Keratinocyte (primary cell): ENCODE measurements around the gene MIGA2. TPM values are rescaled to one million over a fixed set of nuclear protein-coding genes. Genes with fewer than 3 reads are reported as not detected.

ENCODE experiments used
- DNase-seq: peaks from one replicate; pipeline ENCODE4 v3.0.0-alpha.2; 2011; ENCODE audit warnings: low read depth, missing footprints, low spot score
- FAIRE-seq: peaks from 2 replicates; lab custom pipeline; 2011; peaks lifted over from hg19 to GRCh38; lab: Jason Lieb, UNC
- H2AFZ ChIP-seq: 2 replicates; pipeline ENCODE4 v1.6.0; 2012; ENCODE audit warnings: low read length, control low read depth, inconsistent platforms; ENCODE audit not compliant: control insufficient read depth
- H3K27ac ChIP-seq: 2 replicates; pipeline ENCODE4 v1.5.1; 2011; ENCODE audit warnings: low read length; ENCODE audit not compliant: control insufficient read depth, insufficient read depth
- H3K27me3 ChIP-seq: 3 replicates; pipeline ENCODE4 v1.6.0; 2011; ENCODE audit warnings: low read length; ENCODE audit not compliant: control insufficient read depth, insufficient read depth; ENCODE audit errors: extremely low read depth
- H3K36me3 ChIP-seq, 2 experiments: 2 replicates in 1 of 2; 3 replicates in 1 of 2; pipeline ENCODE4 v1.5.1; 2011; ENCODE audit warnings: low read length in 2 of 2, mild to moderate bottlenecking in 1 of 2; ENCODE audit not compliant: control insufficient read depth in 2 of 2, insufficient read depth in 2 of 2; ENCODE audit errors: extremely low read depth in 1 of 2
- H3K4me1 ChIP-seq: 3 replicates; pipeline ENCODE4 v1.5.1; 2011; ENCODE audit warnings: low read length; ENCODE audit not compliant: control insufficient read depth, insufficient read depth; ENCODE audit errors: extremely low read depth
- H3K4me2 ChIP-seq: 3 replicates; pipeline ENCODE4 v1.6.0; 2011; ENCODE audit warnings: low read depth, low read length; ENCODE audit not compliant: control insufficient read depth, insufficient read depth; ENCODE audit errors: extremely low read depth
- H3K4me3 ChIP-seq, 3 experiments: fragments of 200-600 bp in 1 of 3; sonication (generic) in 1 of 3; 2 replicates in 2 of 3; 3 replicates in 1 of 3; pipeline ENCODE4 v1.5.1; 2011 to 2016; ENCODE audit warnings: low read length in 3 of 3, mild to moderate bottlenecking in 3 of 3, control low read depth in 2 of 3, inconsistent platforms in 1 of 3, low read depth in 1 of 3, mixed read lengths in 1 of 3, mixed run types in 1 of 3, moderate library complexity in 1 of 3; ENCODE audit not compliant: control insufficient read depth in 2 of 3, insufficient read depth in 2 of 3; ENCODE audit errors: extremely low read depth in 1 of 3
- H3K79me2 ChIP-seq: 2 replicates; pipeline ENCODE4 v1.6.0; 2012; ENCODE audit warnings: low read length; ENCODE audit not compliant: control insufficient read depth, insufficient read depth
- H3K9ac ChIP-seq: 3 replicates; pipeline ENCODE4 v1.6.0; 2011; ENCODE audit warnings: low read length; ENCODE audit not compliant: control insufficient read depth, insufficient read depth; ENCODE audit errors: extremely low read depth
- H3K9me1 ChIP-seq: 3 replicates; pipeline ENCODE4 v1.6.0; 2011; ENCODE audit warnings: low read length; ENCODE audit not compliant: control insufficient read depth, insufficient read depth; ENCODE audit errors: extremely low read depth
- H3K9me3 ChIP-seq: 2 replicates; pipeline ENCODE4 v1.5.1; 2012; ENCODE audit warnings: low read depth, low read length; ENCODE audit not compliant: control insufficient read depth
- H4K20me1 ChIP-seq: 3 replicates; pipeline ENCODE4 v1.6.0; 2011; ENCODE audit warnings: low read length; ENCODE audit not compliant: control insufficient read depth, insufficient read depth; ENCODE audit errors: extremely low read depth
- EZH2 ChIP-seq: IDR thresholded peaks from one replicate; pipeline ENCODE4 v1.6.1; 2012; ENCODE audit warnings: inconsistent platforms, mild to moderate bottlenecking, low read length, moderate library complexity
- dilution Hi-C: fragments of 300-500 bp; cut with MboI; formaldehyde crosslinking; loops from one replicate; pipeline ENCODE4 v1.7.0; 2020; ENCODE audit warnings: low sequenced_read_pairs; ENCODE audit not compliant: extremely low pct_ligation_motif_present
- polyA plus RNA-seq, 5 experiments: library from polyadenylated mRNA; depleted of rRNA in 3 of 5; stranded (reverse) in 3 of 5; stranded (forward) in 1 of 5; unstranded in 1 of 5; fragments of >200 nt; gene quantifications; 1 replicate in 1 of 5; 2 replicates in 3 of 5; 3 replicates in 1 of 5; pipeline versions ENCODE4 v1.2.1 to v1.2.3, GENCODE V29; 2011 to 2012; ENCODE audit warnings: missing spikeins in 2 of 5, low read depth in 1 of 5, low replicate concordance in 1 of 5
- TF ChIP-seq, protein P1 (sequence below), 3 experiments: IDR thresholded peaks in 1 of 3; conservative IDR thresholded peaks in 1 of 3; optimal IDR thresholded peaks in 1 of 3; 2 replicates in 2 of 3; 3 replicates in 1 of 3; pipeline versions ENCODE3 to v1.5.1; 2011; ENCODE audit warnings: low read length in 3 of 3, mild to moderate bottlenecking in 3 of 3, moderate library complexity in 2 of 3, control low read depth in 1 of 3, inconsistent platforms in 1 of 3; ENCODE audit not compliant: insufficient read depth in 2 of 3; ENCODE audit errors: extremely low read depth in 1 of 3

Gene MIGA2
- polyA plus RNA-seq, 1 donor (not counting 4 experiments of a cell fraction or from before 2014, with no cell fraction given): 8.5 TPM

DNA sequence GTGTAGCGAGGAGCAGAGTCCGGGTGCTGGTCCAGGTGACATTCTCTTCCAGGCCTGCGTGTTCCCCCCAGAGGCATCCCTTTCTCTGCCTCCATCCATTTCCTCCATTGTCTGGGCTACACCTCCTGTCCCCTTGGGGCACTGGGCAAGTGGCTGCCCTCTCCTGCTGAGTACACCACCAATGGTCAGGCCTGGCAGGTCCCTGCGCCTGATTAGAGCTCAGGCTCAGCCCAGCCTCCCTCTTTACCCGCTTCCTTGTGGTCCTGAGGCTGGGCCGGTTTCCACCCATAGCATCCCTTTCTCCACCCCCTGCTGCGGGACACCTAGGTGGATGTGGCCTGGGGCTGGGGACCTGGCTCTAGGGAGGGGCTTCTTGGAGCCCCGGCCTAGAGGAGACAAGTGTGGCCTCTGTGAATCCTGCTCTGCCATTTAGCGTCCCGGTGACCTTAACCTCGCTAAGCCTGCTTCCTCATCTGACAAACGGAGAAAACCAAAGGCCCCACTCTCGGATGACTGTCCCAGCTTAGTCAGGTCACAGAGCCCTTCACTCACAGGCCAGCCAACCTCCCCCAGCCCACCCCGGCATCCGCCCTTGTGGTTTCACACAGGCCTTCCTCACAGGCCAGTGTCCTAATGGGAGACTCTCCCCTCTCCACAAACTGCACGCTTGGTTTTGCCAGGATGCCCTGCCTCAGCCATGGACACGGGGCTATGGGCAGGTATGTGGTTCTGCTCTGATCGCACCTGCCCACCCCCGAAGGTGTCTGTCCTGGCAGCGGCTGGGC is 57.4 kb downstream of the MIGA2 start:
- no peaks in the 10 kb centered on the region for H4K20me1 ChIP-seq
- no peak overlapping the region for H3K4me2 ChIP-seq
- TF ChIP-seq EZH2: no peak
- TF ChIP-seq, protein P1, sequence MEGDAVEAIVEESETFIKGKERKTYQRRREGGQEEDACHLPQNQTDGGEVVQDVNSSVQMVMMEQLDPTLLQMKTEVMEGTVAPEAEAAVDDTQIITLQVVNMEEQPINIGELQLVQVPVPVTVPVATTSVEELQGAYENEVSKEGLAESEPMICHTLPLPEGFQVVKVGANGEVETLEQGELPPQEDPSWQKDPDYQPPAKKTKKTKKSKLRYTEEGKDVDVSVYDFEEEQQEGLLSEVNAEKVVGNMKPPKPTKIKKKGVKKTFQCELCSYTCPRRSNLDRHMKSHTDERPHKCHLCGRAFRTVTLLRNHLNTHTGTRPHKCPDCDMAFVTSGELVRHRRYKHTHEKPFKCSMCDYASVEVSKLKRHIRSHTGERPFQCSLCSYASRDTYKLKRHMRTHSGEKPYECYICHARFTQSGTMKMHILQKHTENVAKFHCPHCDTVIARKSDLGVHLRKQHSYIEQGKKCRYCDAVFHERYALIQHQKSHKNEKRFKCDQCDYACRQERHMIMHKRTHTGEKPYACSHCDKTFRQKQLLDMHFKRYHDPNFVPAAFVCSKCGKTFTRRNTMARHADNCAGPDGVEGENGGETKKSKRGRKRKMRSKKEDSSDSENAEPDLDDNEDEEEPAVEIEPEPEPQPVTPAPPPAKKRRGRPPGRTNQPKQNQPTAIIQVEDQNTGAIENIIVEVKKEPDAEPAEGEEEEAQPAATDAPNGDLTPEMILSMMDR (optimal IDR thresholded peaks at IDR 0.05 in 1 of 3, IDR thresholded peaks at IDR 0.05 in 1 of 3, conservative IDR thresholded peaks at IDR 0.05 in 1 of 3; ENCODE audit: extremely low read depth in 1 of 3, insufficient read depth in 2 of 3, low read length in 3 of 3): no peak
- H3K79me2 ChIP-seq: no peaks in the 10 kb centered on the region
- no peaks in the 10 kb centered on the region for H3K9me3 ChIP-seq
- H3K4me1 ChIP-seq: peaks cover 7% of the 10 kb centered on the region
- H3K9ac ChIP-seq: no peak overlapping the region
- no peak overlapping the region for H3K27ac ChIP-seq
- H3K36me3 ChIP-seq: peaks cover 7 to 10% of the 10 kb centered on the region in 2 experiments
- no peaks in the 10 kb centered on the region for H3K27me3 ChIP-seq
- no peak for FAIRE-seq
- dilution Hi-C loops: no loop called here
- no peaks in the 10 kb centered on the region for H3K9me1 ChIP-seq
- no peak overlapping the region for H3K4me3 ChIP-seq
- no peak overlapping the region for H2AFZ ChIP-seq
- DNase-seq: no peak

DNA sequence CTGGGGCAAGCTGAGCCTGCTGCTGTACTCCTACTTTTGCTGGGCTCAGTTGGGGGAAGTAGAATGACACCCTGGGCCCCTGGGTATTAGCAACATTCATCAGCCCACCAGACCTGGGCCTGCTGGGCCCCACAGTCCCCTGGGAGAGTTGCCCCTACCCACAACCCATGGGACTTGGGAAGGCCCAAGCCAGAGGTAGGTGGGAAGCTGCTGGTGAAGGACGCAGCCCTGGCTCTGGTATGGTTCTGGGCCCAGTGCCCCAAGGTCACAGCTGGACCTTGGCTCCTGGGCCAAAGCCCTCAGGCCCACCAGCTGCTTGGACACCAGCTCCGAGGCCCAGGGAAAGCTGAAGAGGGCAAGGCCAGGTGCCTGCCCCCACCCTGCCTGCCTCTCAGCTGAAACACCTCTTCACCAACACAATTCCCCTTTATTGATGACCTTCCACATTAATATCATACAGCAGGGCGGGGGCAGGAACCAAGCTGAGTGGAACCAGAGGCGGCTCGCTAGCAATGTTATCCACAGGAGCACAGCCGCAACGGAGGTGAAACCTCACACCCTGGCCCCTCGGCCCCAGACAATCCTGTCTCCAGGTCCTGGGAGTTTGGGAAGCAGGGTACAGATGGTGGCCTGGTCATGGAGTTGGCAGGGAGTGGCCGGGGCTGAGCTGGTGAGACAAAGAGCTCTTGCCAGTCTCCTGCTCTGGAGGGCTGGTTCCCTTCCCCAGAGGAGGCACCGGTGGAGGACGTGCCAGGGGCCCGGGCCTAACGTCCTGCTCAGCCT is 58.2 kb downstream of the MIGA2 start:
- FAIRE-seq: no peak

More for the DNA sequence above, 58.2 kb downstream of the MIGA2 start:
- Histone ChIP-seq H3K9ac (no peak overlapping the region), H3K4me1 (peaks cover 7% of the 10 kb centered on the region), H3K27ac (no peak overlapping the region), H3K9me3 (no peaks in the 10 kb centered on the region), H4K20me1 (no peaks in the 10 kb centered on the region), H3K36me3 (peaks cover 4 to 6% of the 10 kb centered on the region in 2 experiments), H2AFZ (no peak overlapping the region), H3K4me2 (no peak overlapping the region), H3K27me3 (no peaks in the 10 kb centered on the region), H3K9me1 (no peaks in the 10 kb centered on the region), H3K79me2 (no peaks in the 10 kb centered on the region), H3K4me3 (no peak overlapping the region)
- no peak for TF ChIP-seq EZH2
- TF ChIP-seq, protein P1 (optimal IDR thresholded peaks at IDR 0.05 in 1 of 3, IDR thresholded peaks at IDR 0.05 in 1 of 3, conservative IDR thresholded peaks at IDR 0.05 in 1 of 3; ENCODE audit: extremely low read depth in 1 of 3, insufficient read depth in 2 of 3, low read length in 3 of 3): no peak
- no peak for DNase-seq
- dilution Hi-C loops: no loop called here
